Measurements from ENCODE around the gene SPOCK1.

SPOCK1 gene

GRCh38 chr5:137320056-137321045 lies 178.8 kb downstream of the SPOCK1 start:
- DNase-seq = no peak

GRCh38 chr5:137318027-137318426 lies 181.1 kb downstream of the SPOCK1 start:
- no peak for DNase-seq

DNA sequence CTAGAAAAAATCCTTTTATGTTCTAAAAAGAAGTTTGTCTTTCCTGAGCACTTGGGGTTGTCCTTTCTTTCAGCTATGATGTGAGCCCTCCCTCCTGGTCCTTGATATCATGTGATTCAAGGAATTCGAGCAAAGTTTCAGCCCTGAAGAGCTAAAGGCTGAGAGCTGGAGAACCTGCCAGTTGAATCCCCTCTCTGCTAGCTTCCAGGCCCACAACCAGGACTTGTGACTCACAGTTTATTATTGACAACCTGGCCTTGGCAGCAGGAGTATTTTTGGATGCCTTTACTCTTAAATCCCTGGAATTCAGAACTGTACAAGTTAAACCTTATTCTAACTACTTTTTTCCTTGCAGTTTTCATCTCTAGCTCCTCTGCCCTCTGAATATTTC lies 182.8 kb downstream of the SPOCK1 start:
- no peak for DNase-seq

GRCh38 chr5:137315534-137316345 lies 183.4 kb downstream of the SPOCK1 start:
- DNase-seq = no peak

- no peak for DNase-seq
These were observed 184.0 kb downstream of the SPOCK1 start for GRCh38 chr5:137315109-137315508.

GRCh38 chr5:137313526-137314175 lies 185.5 kb downstream of the SPOCK1 start:
- no peak for DNase-seq

- DNase-seq = no peak
These were observed 187.1 kb downstream of the SPOCK1 start for GRCh38 chr5:137312011-137312410.

- DNase-seq = no peak
These were observed 188.9 kb downstream of the SPOCK1 start for GRCh38 chr5:137310051-137310730.

- no peak for DNase-seq
These were observed 189.8 kb downstream of the SPOCK1 start for GRCh38 chr5:137309290-137309689.

DNA sequence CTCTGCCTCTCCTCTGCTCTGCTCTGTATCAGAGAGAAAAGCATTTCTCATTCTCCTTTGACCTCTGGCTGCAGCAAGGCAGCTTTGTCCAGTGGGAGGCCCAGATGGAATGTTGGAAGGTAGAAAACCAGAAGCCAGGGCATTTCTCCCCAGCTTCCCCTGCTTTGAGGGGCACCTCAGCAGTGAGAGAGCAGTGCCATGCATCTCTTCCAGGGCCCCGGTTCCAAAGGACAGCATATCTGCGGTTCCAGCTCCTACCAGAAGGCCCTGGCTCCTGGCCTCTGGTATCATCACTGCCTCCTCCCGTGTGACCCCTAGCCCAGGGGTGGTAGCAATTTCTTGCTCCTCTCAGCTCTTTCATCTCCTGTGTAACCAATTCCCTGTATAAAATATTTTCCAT lies 190.8 kb downstream of the SPOCK1 start:
- DNase-seq = no peak

DNA sequence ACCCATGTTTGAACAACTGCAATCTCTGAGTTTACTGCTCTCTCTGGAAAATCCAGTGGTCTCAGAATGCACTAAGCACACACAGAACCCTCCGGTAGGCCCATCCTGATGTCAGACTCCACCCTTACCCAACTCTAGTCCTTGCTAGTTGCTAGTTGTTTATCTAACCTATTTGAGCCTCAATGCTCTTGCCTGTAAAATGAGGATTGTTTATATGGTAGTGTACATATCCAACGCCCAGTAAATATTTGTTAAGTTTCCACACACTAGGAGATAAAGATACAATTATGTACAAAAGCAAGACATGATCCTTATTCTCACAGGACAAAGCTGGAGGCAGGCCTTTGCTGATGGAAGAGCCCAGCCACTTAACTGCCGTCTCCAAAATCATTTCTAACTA lies 192.2 kb downstream of the SPOCK1 start:
- no peak for DNase-seq

GRCh38 chr5:137305971-137306602 lies 193.0 kb downstream of the SPOCK1 start:
- no peak for DNase-seq

DNA sequence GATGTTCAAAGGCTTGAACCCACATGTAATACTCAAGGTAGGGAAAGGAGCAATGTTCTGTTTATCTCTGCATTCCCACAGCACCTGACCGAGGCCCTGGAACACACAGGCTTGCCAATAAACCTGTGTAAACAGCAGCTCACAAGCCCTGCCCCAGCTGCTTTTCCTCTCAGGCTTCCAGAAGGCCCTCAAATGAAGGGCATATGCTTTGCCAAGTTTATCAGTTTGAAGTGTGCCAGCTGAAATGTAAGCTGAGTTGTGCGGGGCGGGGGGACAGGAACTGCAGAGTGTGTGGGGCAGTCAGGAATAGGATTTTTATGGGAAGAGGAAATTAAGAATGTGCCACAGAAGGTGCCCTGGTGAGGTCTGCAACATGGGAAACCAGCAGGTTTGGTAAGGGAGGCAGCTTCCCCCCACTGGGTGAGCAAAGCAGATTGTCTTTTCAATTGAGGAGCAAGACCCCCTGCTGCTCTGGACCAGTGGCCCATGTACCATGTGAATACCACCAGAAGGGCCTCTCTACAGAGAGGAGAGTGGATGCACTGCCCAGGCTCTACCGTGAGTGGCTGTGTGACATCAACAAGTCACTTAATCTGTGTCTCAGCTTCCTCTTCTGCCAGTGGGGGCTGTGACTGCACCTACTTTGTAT lies 194.8 kb downstream of the SPOCK1 start:
- no peak for DNase-seq

DNA sequence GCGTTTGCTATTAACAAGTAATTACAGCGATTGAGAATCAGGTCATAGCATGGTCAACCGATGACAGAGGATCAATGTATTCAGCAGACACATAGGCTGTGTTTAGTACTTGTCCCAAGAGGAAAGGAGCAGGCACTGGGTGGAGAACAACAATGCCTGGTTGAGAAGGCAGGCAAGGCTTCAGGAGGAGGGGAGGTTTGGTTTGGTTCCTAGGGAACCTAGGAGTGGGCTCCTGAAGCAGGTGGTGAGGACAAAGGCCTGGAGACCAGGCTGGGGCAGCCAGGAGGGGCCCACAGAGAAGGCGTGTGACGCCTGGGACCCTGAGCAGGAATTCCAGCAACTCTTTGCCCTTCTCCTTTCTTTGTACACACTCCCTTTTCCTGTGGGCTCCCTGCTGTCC lies 195.6 kb downstream of the SPOCK1 start:
- no peak for DNase-seq

DNA sequence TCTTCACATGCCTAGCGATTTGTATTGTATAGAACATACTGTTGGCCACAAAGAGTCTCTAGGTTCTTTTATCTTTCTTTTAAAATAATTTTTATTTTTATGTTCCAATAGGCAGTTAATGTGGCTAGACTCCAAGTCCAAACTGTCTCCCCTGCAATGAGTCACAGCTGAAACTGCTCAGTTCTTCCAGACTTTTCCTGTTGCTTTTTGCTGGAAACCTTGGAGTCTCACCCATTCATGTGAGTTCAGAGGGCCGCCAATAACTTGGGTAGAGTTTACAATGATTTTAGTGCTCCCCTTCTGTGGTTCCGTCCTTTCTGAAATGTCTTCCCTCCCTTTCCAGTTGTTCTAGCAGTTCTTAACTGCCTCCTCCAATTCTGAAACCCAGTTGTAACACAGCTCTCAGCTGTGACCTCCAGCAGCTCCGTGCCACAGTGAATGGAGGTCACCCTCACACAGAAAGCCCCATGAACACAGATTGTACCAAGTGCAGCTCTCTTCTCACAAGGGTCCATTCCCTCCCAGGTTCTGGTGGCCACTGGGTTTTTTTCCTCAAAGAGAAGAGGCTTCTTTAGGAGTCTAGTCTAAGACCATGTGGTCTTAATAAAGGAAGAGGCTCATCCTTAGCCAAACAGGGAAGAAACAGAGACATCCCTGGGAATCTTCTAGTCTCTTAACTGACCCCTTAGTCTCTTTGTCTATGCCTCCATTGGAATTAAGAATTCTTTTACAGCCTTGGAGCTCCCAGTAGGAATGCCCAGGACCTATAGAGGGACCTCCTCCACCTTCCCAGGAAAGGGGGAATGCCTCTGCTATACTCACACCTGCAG lies 198.5 kb downstream of the SPOCK1 start:
- DNase-seq = no peak

DNA sequence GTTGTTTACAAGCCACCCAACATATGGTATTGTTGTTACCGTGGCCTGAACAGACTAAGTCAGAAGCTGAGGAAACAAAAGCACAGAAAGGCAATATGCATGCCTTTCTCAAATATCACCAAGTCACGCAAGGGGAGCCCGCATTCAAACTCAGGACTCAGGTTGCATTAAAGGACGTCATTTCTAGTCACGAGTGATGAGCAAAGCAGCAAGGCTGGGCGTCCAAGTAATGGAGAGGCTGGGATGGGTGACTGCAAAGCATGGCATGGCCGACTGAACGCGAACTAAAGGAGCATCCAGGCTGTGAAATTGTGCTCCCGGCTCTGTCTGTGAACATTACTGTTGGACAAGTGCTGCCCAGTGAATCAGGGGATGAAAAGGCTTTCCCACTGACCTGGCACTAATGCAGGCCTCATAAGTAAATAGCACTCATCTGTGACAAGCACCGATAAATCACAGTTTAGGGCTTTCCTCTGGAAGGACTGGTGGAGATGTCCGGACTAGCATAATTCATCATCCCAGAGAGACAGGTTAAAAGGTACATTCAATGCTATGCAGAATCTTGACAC lies 202.8 kb downstream of the SPOCK1 start:
- DNase-seq = no peak

DNA sequence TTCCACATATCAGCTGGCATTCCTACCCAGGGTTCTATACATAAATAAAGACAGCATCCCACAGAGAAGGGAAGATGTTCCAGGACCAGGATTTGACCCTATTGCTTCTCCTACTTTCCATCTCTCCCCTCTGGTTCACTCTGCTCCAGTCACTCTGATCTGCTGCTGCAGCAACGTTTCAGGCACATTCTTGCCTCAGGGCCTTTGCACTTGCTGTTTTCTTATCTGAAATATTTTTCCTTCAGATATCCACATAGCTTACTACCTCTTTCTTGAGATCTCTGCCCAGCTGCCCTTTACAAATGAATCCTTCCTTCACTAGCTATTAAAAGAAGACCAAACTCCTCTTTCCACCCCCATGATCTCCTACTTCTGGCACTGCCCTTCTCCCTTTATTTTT lies 204.5 kb downstream of the SPOCK1 start:
- DNase-seq = no peak

DNA sequence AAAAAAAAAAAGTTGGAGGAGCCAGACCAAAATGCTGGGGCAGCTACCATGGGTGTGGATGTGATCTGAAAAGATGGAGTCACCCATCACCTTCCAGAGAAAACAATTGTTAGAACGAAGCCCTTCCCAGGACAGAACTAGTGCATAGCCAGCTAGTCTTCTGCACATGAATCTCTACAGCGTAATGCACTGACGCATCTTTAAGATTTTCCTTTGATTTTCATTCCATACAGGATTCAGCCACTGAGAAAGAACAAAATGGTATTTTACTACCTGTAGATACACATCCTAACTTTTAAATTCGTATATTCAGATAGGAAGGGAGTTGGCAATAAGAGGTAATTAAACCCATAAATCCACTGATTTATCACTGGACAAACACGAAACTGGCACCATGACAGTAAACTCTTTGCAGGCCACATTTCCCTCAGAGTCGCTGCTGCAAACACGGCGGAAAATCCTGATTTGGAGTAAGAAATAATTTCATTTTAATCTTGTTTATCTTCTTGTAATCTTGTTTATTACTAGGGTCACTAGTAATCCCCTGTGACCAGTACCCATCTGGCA lies 206.6 kb downstream of the SPOCK1 start:
- DNase-seq = no peak

DNA sequence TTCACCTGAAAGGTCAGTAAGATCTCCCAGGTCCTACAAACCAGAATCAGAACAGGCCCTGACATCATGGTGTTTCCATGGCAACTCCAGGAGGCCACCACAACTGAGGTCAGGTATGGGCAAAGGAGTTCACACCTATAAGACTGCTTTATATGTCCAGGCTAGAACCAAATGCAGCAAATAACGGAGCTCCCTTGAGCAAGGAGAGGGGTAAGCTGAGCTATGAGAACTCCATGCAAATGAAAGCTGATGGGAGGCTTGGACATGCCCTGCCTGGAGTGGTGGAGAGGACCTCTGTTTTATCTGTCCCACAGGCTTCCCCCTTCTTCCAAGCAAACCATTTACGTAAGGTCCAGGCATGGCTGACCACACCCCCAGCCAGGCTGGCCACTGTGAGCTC lies 207.7 kb downstream of the SPOCK1 start:
- DNase-seq = no peak

DNA sequence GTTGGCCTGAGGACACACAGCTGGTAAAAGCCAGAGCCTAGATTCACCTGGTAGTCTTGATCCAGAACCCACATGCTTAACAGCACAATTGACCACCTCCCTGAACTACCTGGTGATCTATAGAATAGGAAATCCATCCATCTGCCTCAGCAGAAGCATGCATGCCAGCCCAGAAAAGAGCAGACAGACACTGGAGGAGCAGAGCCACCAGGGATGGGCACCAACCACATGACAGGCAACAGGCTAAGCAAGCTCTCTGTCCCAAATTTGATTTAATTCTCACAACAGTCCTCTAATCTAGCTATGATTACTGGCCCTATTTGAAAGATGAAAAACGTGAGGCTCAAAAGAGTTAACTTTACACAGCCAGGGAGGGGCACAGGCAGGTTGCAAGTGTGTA lies 208.1 kb downstream of the SPOCK1 start:
- no peak for DNase-seq
